Activated CD4-positive, alpha-beta T cell treated with anti-CD3 and anti-CD28 coated beads, Interleukin-2, amount 50 U/mL, for 48 hours (primary cell): ENCODE results near the gene BEND7.

Experiments used
- DNase-seq, 2 experiments: peaks; one replicate each; pipeline ENCODE4 v3.0.0-alpha.2; 2020

BEND7 gene

DNA sequence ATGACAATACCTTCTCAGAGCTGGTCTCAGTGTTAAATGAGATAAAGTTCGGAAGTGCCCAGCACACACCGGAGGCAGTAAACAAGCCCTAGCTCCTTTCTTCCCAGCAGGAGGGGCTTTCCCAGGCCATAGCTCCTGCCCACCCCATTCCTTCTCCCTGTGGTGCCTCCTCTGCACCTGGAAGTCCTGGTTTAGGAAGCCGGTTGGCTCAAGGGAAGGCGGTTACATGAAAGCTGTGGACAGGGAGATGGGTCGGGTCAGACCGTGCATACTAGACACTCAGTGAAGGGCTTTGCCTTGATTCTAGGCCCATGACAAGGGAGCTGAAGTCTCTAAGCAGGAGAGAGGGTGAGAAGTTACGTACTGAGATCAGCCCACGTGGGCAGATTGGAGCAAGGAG is 8.6 kb downstream of the BEND7 start:
- no peak for DNase-seq

- DNase-seq = no peak
Observed at GRCh38 chr10:13518076-13518692, 10.6 kb downstream of the BEND7 start.

- DNase-seq = no peak
Observed at GRCh38 chr10:13517675-13518074, 11.1 kb downstream of the BEND7 start.

DNA sequence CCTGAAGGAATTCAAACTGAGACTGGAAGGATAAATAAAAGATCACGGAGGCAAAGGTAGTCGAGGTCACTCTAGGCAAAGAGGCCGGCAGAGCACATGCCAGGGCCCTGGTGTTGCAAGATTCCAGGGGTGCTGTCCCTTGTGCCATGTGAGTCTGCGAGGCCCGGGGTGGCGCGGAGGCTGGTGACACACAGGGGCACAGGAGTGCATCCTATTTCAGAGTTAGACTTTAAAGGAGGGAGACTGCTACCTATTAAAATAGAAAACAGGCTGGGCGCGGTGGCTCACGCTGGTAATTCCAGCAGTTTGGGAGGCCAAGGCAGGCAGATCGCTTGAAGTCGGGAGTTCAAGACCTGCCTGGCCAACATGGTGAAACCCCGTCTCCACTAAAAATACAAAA is 12.6 kb downstream of the BEND7 start:
- no peak for DNase-seq

- DNase-seq = no peak
Observed at GRCh38 chr10:13515467-13515866, 13.3 kb downstream of the BEND7 start.

DNA sequence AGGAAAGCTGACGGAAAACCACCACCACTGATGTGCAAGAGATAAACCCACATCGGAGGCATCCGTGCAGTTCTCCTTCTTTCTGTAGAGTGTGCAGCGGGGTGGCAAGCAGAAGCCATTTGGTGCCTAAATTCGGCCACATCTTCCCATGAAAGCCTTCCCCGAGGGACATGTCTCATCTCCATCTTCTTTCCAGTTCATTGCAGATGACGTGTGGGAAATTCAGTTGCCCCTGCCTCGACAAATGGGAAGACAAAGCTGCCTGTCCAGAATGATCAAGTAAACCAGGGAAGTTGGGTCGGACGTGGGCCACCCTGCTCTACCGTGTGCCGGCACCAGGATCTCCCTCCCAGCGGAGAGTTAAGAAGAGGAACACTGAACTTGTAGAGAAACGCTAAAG is 14.5 kb downstream of the BEND7 start:
- no peak for DNase-seq

DNA sequence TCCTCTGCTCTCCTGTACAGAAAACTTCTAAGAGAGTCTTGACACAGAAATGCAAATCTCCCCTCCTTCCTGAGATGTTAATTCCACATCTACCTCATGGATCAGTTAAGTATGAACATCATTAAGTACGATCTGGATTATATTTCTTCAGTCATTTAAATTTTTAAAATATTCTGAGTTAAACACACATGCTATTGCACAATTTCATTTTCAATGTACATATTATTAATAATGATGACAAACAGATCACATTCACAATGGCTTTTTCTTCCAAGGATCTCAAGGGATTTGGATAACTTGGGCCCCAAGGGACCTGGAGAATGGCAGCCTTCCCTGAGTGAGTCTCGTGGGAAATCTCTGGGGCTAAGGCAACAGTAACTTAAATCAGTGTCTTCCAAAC is 16.2 kb downstream of the BEND7 start:
- DNase-seq = no peak

GRCh38 chr10:13511409-13511808 is 17.4 kb downstream of the BEND7 start:
- DNase-seq = no peak

DNA sequence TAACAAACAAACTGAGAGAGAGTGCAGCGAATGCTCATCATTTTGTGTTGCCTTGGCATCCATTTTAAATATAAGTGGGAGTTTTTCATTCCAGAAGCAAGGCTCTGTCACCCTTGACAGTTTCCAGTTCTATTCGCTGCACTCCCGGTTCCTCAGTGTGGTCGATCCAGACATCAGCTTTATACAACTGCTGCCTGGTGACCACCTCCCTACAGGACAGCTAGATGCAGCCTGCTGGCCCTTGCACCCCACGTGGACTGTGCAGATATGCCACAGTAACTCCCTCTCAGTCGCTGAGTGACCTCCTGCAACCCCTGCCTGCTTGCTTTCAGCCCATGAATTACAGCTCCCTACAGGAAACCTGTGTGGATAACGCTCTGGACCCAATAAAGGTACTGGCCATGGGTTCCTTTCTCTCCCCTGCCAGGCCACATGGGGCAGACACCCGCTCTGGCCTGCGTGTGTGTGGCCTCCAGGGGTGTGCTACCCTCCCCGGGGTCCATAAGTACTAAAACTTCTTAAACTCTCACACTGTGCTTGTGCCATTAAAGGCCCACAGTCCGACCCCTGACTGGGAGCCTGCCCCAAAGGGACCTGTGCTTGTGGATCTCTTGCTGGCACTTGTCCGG is 23.6 kb downstream of the BEND7 start:
- no peak for DNase-seq

GRCh38 chr10:13503745-13504463 is 24.9 kb downstream of the BEND7 start:
- DNase-seq = no peak

- DNase-seq = no peak
Observed at GRCh38 chr10:13502380-13502779, 26.4 kb downstream of the BEND7 start.

GRCh38 chr10:13500201-13500600 is 28.6 kb downstream of the BEND7 start:
- no peak for DNase-seq

DNA sequence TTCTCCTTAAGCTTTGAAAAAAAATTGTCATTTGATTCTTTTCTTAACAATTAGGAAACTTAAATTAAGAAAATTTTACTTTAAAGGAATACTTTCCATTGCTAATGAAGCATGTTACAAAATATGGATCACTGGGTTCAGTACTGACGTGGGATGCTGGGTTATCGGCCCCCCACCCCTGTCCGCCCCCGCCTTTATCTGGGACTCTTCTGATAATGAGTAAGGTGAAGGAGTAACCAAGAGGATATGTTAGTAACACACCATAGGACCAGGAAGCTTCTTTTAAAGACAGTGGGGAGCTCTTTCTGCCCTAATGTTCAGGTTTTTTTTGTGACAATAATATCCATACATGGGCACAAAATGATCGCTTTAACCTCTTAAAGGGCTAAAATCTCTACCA is 29.7 kb downstream of the BEND7 start:
- DNase-seq = no peak

DNA sequence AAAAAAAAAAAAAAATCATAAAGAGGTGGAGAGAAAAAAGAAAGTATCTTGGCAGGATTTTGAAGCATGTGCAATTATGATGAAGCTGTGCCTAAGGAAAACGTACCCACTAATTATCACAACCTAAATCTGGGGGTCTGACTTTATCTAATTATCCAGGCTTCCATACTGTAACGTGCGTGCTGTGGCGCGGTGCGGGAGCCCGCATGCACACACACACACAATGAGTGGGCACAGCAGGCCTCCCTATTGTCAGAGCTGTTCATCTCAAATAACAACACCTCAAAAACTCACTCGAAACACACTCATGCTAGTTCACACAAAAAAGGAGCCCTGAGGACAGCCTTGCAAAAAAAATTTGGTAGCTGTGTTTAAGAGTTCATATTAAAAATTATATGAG is 31.9 kb downstream of the BEND7 start:
- no peak for DNase-seq

DNA sequence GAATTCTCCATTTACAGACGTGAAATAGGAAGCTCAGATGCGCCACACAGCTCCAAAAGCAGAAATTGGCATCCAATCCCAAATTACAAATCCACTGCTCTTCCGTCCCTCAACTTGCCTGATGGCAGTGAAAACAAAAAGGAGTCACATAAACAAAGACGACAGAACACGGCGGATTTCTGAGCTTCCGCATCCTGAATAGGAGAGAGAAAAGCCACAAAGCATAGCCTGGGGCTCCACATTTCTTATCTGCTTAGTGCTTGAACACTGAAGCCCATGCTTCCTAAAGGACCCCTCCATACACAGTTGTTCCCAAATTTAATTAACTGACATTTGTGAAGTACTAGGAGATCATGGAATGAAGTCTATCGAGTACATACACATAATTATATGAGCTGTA is 32.6 kb downstream of the BEND7 start:
- DNase-seq = no peak

GRCh38 chr10:13492493-13493180 is 36.2 kb downstream of the BEND7 start:
- DNase-seq = no peak

- DNase-seq = no peak
Observed at GRCh38 chr10:13491747-13492360, 37.0 kb downstream of the BEND7 start.

DNA sequence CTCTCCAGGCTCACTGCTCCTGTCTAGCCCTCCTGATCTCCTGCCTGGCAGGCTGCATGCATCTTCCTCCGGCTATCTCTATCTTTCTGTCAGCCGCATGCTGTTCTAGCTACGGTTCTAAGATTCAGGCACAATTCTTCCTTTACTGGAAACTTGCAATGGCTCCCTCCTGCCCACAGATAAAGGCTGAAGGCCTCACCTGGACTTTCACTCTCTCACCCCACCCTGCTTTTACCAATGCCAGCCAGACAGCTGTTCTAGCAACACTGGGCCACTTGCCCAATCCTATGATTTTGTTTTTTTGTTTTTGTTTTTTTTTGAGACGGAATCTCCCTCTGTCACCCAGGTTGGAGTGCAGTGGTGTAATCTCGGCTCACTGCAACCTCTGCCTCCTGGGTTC is 38.3 kb downstream of the BEND7 start:
- DNase-seq = no peak

DNA sequence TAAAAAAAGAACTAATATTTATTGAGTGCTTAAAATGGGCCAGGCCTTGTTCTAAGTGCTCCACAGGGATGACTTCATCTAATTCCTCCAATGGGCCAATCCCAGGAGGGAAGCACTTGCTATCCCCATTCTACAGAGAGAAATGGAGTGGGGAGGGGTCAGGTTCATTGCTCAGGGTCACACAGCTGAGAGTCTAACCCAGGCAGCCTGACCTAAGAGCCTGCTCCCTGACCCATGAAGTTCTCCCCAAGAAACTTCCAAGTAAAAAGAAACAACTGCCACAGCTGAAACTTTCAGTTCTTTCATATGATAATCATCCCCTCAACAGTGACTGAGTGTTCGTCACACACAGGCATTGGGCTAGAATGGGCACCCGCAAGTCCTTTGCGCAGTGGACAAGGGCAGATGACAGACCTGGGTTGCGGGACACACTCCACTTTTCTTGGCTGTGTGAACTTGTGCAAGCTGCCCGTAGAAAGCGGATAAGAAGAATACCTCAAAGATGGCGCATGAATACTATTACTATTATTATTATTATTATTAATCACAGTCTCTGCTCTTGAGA is 39.7 kb downstream of the BEND7 start:
- no peak for DNase-seq

DNA sequence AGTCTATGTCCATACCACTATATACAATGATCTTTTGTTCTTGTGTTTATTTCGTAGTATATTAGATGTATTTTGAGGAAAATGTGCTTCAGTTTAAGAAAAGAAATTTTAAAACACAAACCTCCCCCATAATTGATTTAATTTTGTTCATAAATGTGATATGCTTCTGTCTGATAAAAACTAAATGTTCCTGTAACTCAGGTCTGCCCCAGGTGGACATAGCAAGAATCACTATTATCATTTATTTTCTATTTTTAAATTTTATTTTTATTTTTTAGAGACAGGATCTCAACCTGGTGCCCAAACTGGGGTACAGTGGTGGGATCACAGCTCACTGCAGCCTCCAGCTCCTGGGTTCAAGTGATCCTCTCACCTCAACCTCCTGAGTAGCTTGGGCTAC is 43.2 kb downstream of the BEND7 start:
- DNase-seq = no peak

DNA sequence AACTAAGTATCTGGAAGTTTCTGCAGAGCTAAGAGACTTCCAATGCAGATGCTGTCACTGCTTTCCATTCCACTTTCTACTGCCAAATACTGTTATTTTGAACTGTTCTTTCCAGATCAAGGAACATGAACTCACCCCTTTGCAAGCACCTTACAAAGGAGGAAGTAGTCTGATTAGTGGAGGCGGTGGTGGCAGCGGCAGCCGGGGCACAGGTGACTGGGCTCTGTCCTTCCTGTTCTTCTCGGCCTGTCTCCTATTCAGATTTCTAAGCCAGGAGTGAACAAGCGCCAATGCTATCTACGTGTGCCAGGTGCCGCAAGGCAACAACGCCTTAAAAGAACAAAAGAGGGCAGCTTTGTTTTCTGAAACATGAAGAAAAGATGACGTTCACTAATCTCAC is 44.9 kb downstream of the BEND7 start:
- no peak for DNase-seq

DNA sequence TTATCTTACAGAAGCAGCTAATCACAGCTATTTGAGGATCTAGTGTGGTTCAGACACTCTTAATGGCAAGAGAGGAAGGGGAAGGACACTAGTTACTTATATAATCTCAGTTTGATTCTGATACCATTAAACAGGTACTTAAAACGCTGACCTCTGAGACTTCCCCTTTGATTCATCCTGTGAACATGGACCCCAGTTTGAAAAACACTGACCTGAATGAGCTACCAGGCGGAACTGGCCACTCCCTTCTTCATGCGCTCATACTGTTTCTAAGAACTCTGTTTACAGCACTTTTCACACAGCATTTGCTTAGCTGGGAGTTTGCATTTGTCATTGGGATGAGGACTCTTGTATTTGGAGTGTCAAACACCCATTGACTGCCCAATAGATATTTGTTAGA is 45.7 kb downstream of the BEND7 start:
- DNase-seq = no peak

GRCh38 chr10:13481690-13482089 is 47.1 kb downstream of the BEND7 start:
- no peak for DNase-seq
